ENCODE results near the gene UVRAG.

- TF ChIP-seq CTCF (IDR thresholded peaks at IDR 0.05; ENCODE audit: insufficient read depth, low read length): no peak
- TF ChIP-seq POLR2AphosphoS5 (IDR thresholded peaks at IDR 0.05; ENCODE audit: low read depth): no peak
- TF ChIP-seq GABPA (IDR thresholded peaks at IDR 0.05; ENCODE audit: low read depth): no peak
- no peak for TF ChIP-seq REST (IDR thresholded peaks at IDR 0.05; ENCODE audit: insufficient replicate concordance, low read depth)
Measured at GRCh38 chr11:76131142-76131541, 316.1 kb downstream of the UVRAG start.

All from HL-60 (cell line).